Urinary bladder (tissue), 4 donors: Measurements from ENCODE around the gene TRERF1. TPM values are rescaled to one million over a fixed set of nuclear protein-coding genes. Genes with fewer than 3 reads are reported as not detected.
A peak's percentile ranks its signal among the peaks of the same experiment; 100 is the strongest.

ENCODE experiments used
- DNase-seq: peaks from one replicate; pipeline ENCODE4 v3.0.0-alpha.2; 2015; ENCODE audit errors: extremely low spot score
- H3K27ac ChIP-seq: one replicate; pipeline ENCODE4 v1.5.1; 2013; ENCODE audit warnings: low read depth, mild to moderate bottlenecking, moderate library complexity
- H3K36me3 ChIP-seq: one replicate; pipeline ENCODE4 v1.6.1; 2013; ENCODE audit warnings: mild to moderate bottlenecking, moderate library complexity; ENCODE audit not compliant: insufficient read depth
- H3K4me1 ChIP-seq: one replicate; pipeline ENCODE4 v1.6.1; 2013; ENCODE audit warnings: mild to moderate bottlenecking, moderate library complexity; ENCODE audit not compliant: insufficient read depth
- H3K4me3 ChIP-seq: one replicate; pipeline ENCODE4 v1.5.1; 2013; ENCODE audit warnings: low read depth, low read length
- WGBS: extraction: QIAGEN DNeasy Blood & Tissue Kit; methylation state at CpG from one replicate; pipeline ENCODE4 v1.1.7; 2013; 5-methylcytosine and 5-hydroxymethylcytosine counted together
- polyA plus RNA-seq: library from polyadenylated mRNA; stranded (reverse); fragments of 200-250 nt; gene quantifications from one replicate; pipeline ENCODE4 v1.2.3, GENCODE V29; 2013
- total RNA-seq: library from RNA; depleted of rRNA; stranded (reverse); fragments of >200 nt; gene quantifications from one replicate; pipeline ENCODE4 v1.2.3, GENCODE V29; 2014
- donor health status: healthy with polysubstance abuse.
- donor health status: healthy.

Gene TRERF1
- total and polyA plus RNA-seq, 2 donors, result 7.9 to 12.1 TPM

- WGBS, result 90% methylated on average over 31 of the region's 31 CpGs
- no peak for DNase-seq
- Histone ChIP-seq H3K4me1 (no peaks in the 10 kb centered on the region), H3K27ac (no peak overlapping the region), H3K4me3 (no peak overlapping the region), H3K36me3 (peaks cover 2% of the 10 kb centered on the region)
Observed at GRCh38 chr6:42259286-42259685, 192.4 kb downstream of the TRERF1 start.

GRCh38 chr6:42257614-42258013 is 194.1 kb downstream of the TRERF1 start:
- Histone ChIP-seq H3K27ac (no peak overlapping the region), H3K36me3 (peaks cover 2% of the 10 kb centered on the region), H3K4me1 (no peaks in the 10 kb centered on the region), H3K4me3 (no peak overlapping the region)
- no peak for DNase-seq
- 84% methylated on average over 3 of the region's 3 CpGs for WGBS

GRCh38 chr6:42257063-42257462 is 194.7 kb downstream of the TRERF1 start:
- no peaks in the 10 kb centered on the region for H3K4me1 ChIP-seq
- H3K27ac ChIP-seq, result no peak overlapping the region
- no peak overlapping the region for H3K4me3 ChIP-seq
- peaks cover 2% of the 10 kb centered on the region for H3K36me3 ChIP-seq
- WGBS, result 51% methylated on average over 3 of the region's 3 CpGs
- DNase-seq, result no peak

- Histone ChIP-seq H3K27ac (no peak overlapping the region), H3K36me3 (peaks cover 2% of the 10 kb centered on the region), H3K4me1 (peaks cover 3% of the 10 kb centered on the region), H3K4me3 (no peak overlapping the region)
- DNase-seq, result no peak
- WGBS, result 72% methylated on average over 5 of the region's 5 CpGs
Observed at GRCh38 chr6:42255050-42255449, 196.7 kb downstream of the TRERF1 start.

DNA sequence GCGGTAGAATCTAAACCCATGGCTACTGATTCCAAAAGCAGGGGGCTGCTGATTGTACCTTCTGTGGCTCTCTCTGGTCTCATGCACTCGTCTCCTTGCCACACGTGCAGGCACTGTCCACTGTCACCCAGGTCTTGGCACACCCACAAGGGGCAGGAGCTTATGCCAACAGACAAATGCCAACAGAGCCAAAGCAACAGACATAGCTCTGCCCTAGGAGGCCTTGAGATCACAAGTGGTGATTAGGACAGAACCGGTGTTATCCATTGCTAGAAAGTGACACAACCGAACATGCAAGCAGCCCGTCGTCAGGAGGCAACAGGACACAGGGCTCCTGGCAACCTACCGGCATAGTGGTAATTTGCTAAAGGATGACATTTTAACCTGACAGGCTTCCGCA is 197.2 kb downstream of the TRERF1 start:
- DNase-seq, result no peak
- Histone ChIP-seq H3K27ac (no peak overlapping the region), H3K36me3 (peaks cover 2% of the 10 kb centered on the region), H3K4me1 (peaks cover 3% of the 10 kb centered on the region), H3K4me3 (no peak overlapping the region)
- 89% methylated on average over 9 of the region's 9 CpGs for WGBS

DNA sequence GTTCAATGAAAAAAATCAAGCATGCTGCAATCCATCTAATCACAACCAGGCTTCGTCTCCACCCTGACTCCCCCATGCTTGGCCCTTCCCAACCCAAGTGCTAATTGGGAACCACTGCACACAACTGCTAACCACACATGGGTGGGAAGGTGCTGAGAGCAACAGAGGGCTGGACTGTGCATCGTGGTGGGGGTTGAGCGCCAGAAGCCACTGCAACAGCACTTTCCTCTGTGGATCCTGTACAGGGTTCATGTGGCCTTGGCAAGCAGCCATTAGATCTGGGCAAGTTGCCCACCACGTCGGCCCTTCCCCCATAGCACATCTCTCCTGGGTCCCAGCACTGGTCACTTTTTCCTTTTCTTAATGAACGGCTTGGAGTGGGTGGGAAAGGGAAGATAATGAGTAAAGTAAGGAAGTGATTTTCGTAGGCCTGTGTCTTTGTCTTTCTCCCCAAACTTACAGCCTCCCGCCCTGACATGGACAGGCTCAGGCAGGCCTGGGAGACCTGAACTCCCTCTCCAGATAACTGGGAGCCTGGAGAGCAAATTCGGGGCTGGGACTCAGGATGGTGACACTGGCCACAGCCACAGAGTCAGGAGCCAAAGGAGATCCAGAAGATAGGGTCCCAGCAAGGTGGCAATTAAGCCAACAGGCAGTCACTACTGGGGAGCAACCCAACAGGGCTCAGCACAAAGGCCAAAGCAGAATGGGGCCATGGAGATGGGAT is 199.7 kb downstream of the TRERF1 start:
- peak; percentile 33 for DNase-seq
- no peak overlapping the region for H3K4me3 ChIP-seq
- 22% methylated on average over 9 of the region's 9 CpGs for WGBS
- peaks cover 2% of the 10 kb centered on the region for H3K36me3 ChIP-seq
- no peak overlapping the region for H3K27ac ChIP-seq
- peaks cover 3% of the 10 kb centered on the region for H3K4me1 ChIP-seq

DNA sequence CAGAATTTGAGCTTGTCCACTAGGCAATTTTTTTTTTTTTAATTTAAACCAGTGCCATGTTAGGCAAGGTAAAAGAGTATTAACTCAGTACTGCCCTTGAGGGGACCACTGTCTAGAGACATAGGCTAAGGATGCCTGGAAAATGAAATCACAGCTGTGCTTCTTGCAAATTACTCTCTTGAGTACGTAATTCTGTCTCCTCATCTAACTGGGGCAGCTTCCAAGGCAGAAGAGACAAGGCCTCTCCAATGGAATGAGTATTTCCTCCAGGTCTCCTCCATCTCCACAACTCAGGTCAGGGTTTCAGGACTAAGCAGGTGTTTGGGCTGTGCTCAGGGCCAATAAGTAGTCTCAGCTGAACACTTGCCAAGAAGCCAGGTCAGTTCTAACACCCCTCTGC is 200.2 kb downstream of the TRERF1 start:
- Histone ChIP-seq H3K4me3 (no peak overlapping the region), H3K36me3 (peaks cover 2% of the 10 kb centered on the region), H3K4me1 (peaks cover 3% of the 10 kb centered on the region), H3K27ac (no peak overlapping the region)
- 38% methylated on average over 1 of the region's 1 CpG for WGBS
- no peak for DNase-seq

GRCh38 chr6:42250274-42250931 is 201.3 kb downstream of the TRERF1 start:
- peaks cover 3% of the 10 kb centered on the region for H3K4me1 ChIP-seq
- no peak overlapping the region for H3K4me3 ChIP-seq
- H3K27ac ChIP-seq, result no peak overlapping the region
- H3K36me3 ChIP-seq, result peaks cover 2% of the 10 kb centered on the region
- 54% methylated on average over 10 of the region's 10 CpGs for WGBS
- no peak for DNase-seq

DNA sequence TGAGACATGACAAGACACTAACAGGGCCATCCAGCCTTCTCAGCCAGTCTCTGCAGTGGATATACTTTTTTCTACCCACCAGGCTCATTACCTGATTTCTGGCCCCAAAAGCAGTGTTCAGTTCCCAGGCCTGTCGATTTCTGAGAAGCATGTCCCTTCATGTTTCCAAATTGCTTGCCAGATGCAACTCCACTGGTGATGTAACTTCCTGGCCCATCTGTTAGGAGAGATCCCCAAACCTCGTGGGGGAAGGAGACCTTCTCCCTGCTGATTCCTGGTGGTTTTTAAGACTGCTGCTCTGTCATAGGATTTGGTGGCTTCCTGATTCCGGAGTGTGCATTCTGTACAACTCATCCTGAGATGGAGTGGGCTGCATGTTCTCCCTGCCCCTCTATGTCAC is 202.4 kb downstream of the TRERF1 start:
- Histone ChIP-seq H3K4me1 (peaks cover 3% of the 10 kb centered on the region), H3K4me3 (no peak overlapping the region), H3K36me3 (no peaks in the 10 kb centered on the region), H3K27ac (no peak overlapping the region)
- no peak for DNase-seq
- WGBS, result 70% methylated on average over 3 of the region's 3 CpGs

DNA sequence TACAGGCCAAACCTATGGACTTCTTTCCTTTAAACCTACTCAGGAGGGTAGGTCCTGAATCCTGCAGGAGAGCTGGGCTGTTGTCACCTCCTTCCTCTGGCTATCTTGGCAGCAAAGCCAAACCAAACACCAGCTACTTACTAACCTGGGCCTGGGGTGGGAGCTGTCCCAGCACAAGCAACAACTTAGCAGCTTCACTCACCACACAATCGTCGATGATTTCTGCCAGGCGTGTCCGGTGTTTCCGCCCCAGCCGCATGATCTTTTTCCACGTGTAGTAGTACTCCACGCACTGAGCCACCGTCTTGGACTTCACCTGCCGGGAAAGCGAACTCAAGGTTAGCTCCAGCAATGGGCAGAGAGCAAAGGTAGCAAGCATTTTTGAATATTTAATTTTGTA is 208.7 kb downstream of the TRERF1 start:
- peaks cover 3% of the 10 kb centered on the region for H3K36me3 ChIP-seq
- no peaks in the 10 kb centered on the region for H3K4me1 ChIP-seq
- no peak for DNase-seq
- no peak overlapping the region for H3K27ac ChIP-seq
- H3K4me3 ChIP-seq, result no peak overlapping the region
- WGBS, result 95% methylated on average over 11 of the region's 11 CpGs

- H3K27ac ChIP-seq, result no peak overlapping the region
- peaks cover 3% of the 10 kb centered on the region for H3K36me3 ChIP-seq
- no peak overlapping the region for H3K4me3 ChIP-seq
- WGBS, result 86% methylated on average over 5 of the region's 5 CpGs
- DNase-seq, result no peak
- no peaks in the 10 kb centered on the region for H3K4me1 ChIP-seq
Observed at GRCh38 chr6:42241915-42242314, 209.8 kb downstream of the TRERF1 start.

- Histone ChIP-seq H3K36me3 (peaks cover 3% of the 10 kb centered on the region), H3K4me1 (no peaks in the 10 kb centered on the region), H3K27ac (peak overlapping the region; percentile 50), H3K4me3 (no peak overlapping the region)
- WGBS, result 77% methylated on average over 7 of the region's 7 CpGs
- no peak for DNase-seq
Observed at GRCh38 chr6:42239736-42240375, 211.9 kb downstream of the TRERF1 start.

DNA sequence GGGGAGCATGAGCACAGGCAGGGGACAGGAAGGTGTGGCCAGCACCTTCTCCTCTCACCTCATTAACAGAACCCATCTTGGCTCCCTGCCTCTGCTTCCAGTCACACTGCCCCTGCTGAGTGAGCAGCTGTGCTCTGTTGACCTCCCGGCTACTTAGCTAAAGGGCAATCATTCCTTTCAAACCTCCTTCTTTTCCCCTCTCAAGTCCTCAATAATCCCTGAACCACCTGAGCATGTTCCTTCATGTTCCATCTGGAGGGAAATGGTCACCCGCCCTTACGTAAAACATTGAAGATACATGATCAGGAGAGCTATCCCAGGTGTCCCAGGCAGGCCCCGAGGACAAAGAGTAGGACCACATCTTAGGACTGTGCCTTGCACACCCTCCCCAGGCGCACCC is 212.4 kb downstream of the TRERF1 start:
- H3K4me3 ChIP-seq, result no peak overlapping the region
- H3K36me3 ChIP-seq, result peaks cover 3% of the 10 kb centered on the region
- no peak for DNase-seq
- no peaks in the 10 kb centered on the region for H3K4me1 ChIP-seq
- H3K27ac ChIP-seq, result peak overlapping the region; percentile 50
- 91% methylated on average over 5 of the region's 5 CpGs for WGBS

GRCh38 chr6:42237857-42238256 is 213.9 kb downstream of the TRERF1 start:
- H3K27ac ChIP-seq, result no peak overlapping the region
- no peak overlapping the region for H3K4me3 ChIP-seq
- no peak for DNase-seq
- 97% methylated on average over 1 of the region's 1 CpG for WGBS
- no peaks in the 10 kb centered on the region for H3K36me3 ChIP-seq
- no peaks in the 10 kb centered on the region for H3K4me1 ChIP-seq
